ENCODE measurements around the gene TMEM132A.

TMEM132A gene

DNA sequence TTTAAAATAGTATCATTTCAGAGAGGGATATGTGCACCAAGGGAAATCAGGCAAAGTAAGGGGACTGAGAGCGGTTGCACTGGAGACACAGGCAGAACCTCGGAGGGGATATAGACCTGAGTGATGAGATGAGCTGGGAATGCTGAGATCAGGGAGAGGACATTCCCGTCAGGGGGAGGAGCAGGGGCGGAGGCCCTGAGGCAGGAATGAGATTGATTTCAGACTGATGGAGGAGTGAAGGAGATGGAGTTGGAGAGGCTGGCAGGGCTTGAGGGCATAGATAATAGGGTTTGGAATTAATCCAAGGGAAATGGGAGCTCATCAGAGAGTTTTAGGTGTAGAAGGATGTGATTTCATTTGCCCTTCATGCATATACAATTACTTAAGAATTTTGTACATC is 60.4 kb downstream of the TMEM132A start:
- TF ChIP-seq, protein P1, sequence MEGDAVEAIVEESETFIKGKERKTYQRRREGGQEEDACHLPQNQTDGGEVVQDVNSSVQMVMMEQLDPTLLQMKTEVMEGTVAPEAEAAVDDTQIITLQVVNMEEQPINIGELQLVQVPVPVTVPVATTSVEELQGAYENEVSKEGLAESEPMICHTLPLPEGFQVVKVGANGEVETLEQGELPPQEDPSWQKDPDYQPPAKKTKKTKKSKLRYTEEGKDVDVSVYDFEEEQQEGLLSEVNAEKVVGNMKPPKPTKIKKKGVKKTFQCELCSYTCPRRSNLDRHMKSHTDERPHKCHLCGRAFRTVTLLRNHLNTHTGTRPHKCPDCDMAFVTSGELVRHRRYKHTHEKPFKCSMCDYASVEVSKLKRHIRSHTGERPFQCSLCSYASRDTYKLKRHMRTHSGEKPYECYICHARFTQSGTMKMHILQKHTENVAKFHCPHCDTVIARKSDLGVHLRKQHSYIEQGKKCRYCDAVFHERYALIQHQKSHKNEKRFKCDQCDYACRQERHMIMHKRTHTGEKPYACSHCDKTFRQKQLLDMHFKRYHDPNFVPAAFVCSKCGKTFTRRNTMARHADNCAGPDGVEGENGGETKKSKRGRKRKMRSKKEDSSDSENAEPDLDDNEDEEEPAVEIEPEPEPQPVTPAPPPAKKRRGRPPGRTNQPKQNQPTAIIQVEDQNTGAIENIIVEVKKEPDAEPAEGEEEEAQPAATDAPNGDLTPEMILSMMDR (conservative IDR thresholded peaks at IDR 0.05; ENCODE audit: low read depth), result no peak
- ChIA-PET CTCF (interaction anchor here (0.7 kb wide), 1 partner anchor 765 kb away, joined by 4 read pairs; no protein-coding TSS in a partner anchor), POLR2A (ENCODE audit: low non-redundant PET) (no interaction called here)
- no peak for DNase-seq (ENCODE audit: low spot score)
- H3K27ac ChIP-seq, result no peak overlapping the region

DNA sequence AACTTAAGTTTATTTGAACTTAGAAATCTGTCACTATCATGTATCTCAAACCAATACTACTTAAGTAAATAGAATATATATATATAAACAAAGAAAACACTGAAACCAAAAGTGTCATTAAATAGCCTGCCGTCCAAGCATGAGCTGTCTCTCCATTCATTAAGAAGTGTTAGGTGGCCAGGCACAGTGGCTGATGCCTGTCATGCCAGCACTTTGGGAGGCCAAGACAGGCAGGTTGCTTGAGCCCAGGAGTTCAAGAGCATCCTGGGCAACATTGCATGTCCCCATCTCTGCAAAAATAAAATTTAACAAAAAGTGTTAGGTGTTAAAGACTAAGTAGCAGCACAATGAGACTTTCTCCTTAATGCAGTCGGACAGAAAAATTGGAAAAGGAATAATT is 61.2 kb downstream of the TMEM132A start:
- H3K27ac ChIP-seq, result no peak overlapping the region
- POLR2A ChIA-PET (ENCODE audit: low non-redundant PET), result no interaction called here
- CTCF ChIA-PET, result interaction anchor here (0.7 to 1.1 kb wide), 2 partner anchors 16 to 764 kb away, joined by 4 read pairs; no protein-coding TSS in a partner anchor
- TF ChIP-seq, protein P1 (conservative IDR thresholded peaks at IDR 0.05; ENCODE audit: low read depth), result no peak
- no peak for DNase-seq (ENCODE audit: low spot score)

DNA sequence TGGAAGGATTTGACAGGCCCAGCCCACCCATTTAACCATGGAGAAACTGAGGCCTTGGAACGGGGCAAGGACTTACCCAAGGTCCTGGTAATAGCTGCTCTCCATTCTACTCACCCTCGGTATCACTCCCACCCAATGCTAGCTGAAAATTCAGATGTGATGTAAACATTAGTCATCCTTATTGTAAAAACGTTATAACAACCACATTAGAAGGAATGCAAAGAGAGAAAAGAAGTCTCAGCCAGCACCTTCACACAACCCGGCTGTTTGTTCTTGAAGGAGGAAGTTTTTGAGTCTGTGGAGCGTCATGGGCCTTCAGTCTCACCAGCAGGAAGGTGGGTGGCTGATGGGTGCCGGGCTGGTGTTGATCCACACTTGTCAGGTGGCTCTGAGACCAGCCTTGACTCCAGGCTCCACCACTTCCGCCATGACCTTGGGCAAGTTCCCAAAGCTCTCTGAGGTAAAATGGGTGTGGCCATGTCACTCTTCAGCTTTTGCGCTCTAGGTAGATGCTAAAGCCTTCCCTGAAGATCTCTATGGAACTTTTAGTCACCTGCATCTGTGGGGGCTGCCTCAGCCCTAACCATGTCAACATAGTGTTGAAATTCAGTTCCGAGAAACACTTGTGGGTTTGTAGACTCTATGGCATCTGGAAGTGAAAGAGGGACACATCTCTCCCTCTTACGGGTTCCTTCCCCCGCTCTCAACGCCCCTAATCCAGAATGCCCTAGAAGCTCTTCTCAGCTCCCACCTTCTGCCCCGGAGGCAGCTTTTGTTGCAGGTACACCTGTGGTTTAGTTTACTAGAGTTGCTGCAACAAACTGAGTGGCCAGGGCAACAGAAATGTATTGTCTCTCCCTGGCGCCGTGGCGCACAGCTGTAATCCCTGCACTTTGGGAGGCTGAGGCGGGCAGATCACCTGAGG is 62.0 kb downstream of the TMEM132A start:
- peak; percentile 66 for DNase-seq (ENCODE audit: low spot score)
- ChIA-PET POLR2A (ENCODE audit: low non-redundant PET) (no interaction called here), CTCF (interaction anchor here (1.1 kb wide), 1 partner anchor 17 kb away, joined by 4 read pairs; no protein-coding TSS in a partner anchor)
- TF ChIP-seq, protein P1 (conservative IDR thresholded peaks at IDR 0.05; ENCODE audit: low read depth), result no peak
- no peak overlapping the region for H3K27ac ChIP-seq
